Smooth muscle cell (in vitro differentiated cells): ENCODE data around the gene SARDH. TPM values are rescaled to one million over a fixed set of nuclear protein-coding genes. Genes with fewer than 3 reads are reported as not detected.
"Not testable (repeated sequence)": the region's sequence is repeated elsewhere in the genome, so short reads cannot be mapped to it uniquely, and the experiment has no call there.

Experiments used
- DNase-seq: peaks from one replicate; lab custom pipeline; 2025; ENCODE audit not compliant: unreplicated experiment; lab: John Stamatoyannopoulos, UW
- H2AFZ ChIP-seq: fragments of 200-600 bp; sonication (generic); 2 replicates; pipeline ENCODE4 v1.6.0; 2016; ENCODE audit warnings: antibody characterized with exemption, low read depth, mild to moderate bottlenecking
- H3F3A ChIP-seq: fragments of 200-600 bp; sonication (generic); 2 replicates; pipeline ENCODE4 v1.6.0; 2017; ENCODE audit warnings: antibody characterized with exemption, low read depth
- H3K27ac ChIP-seq: fragments of 200-600 bp; sonication (generic); 2 replicates; pipeline ENCODE4 v1.5.1; 2016; ENCODE audit warnings: low read depth, mild to moderate bottlenecking
- H3K27me3 ChIP-seq: fragments of 200-600 bp; sonication (generic); 2 replicates; pipeline ENCODE4 v1.6.1; 2016; ENCODE audit warnings: low read depth, mild to moderate bottlenecking
- H3K36me3 ChIP-seq: fragments of 200-600 bp; sonication (generic); 2 replicates; pipeline ENCODE4 v1.5.1; 2016; ENCODE audit warnings: low read depth
- H3K4me1 ChIP-seq: fragments of 200-600 bp; sonication (generic); 2 replicates; pipeline ENCODE4 v1.5.1; 2016; ENCODE audit warnings: low read depth
- H3K4me2 ChIP-seq: fragments of 200-600 bp; sonication (generic); 2 replicates; pipeline ENCODE4 v1.6.0; 2016; ENCODE audit warnings: mild to moderate bottlenecking
- H3K4me3 ChIP-seq: fragments of 200-600 bp; sonication (generic); 2 replicates; pipeline ENCODE4 v1.5.1; 2016; ENCODE audit warnings: mild to moderate bottlenecking
- H3K79me2 ChIP-seq: fragments of 200-600 bp; sonication (generic); 2 replicates; pipeline ENCODE4 v1.6.0; 2016; ENCODE audit warnings: low read depth, mild to moderate bottlenecking
- H3K9ac ChIP-seq: fragments of 200-600 bp; sonication (generic); 2 replicates; pipeline ENCODE4 v1.6.0; 2016; ENCODE audit warnings: low read depth
- H3K9me3 ChIP-seq: fragments of 200-600 bp; sonication (generic); replicated peaks from 2 replicates; pipeline ENCODE4 v1.5.1; 2016; ENCODE audit warnings: low read depth
- H4K20me1 ChIP-seq: fragments of 200-600 bp; sonication (generic); 2 replicates; pipeline ENCODE4 v1.6.0; 2016; ENCODE audit warnings: low read depth
- CTCF ChIP-seq: fragments of 200-600 bp; sonication (generic); IDR thresholded peaks from 2 replicates; pipeline ENCODE4 v1.5.1; 2017; ENCODE audit warnings: borderline replicate concordance, mild to moderate bottlenecking, antibody characterized with exemption; ENCODE audit not compliant: insufficient read depth, poor library complexity, severe bottlenecking
- WGBS: methylation state at CpG from one replicate; pipeline ENCODE4 v1.1.7; 2016; ENCODE audit warnings: low lambda C conversion rate; 5-methylcytosine and 5-hydroxymethylcytosine counted together
- polyA plus RNA-seq: library from polyadenylated mRNA; unstranded; fragments of >200 nt; fragmentation: Nextera tagmentation; extraction: Ambion mirVana; gene quantifications from 2 replicates; pipeline ENCODE4 v1.2.1, GENCODE V29; 2016
- total RNA-seq: library from RNA; depleted of rRNA; stranded (reverse); fragments of >200 nt; gene quantifications from 2 replicates; pipeline ENCODE4 v1.2.3, GENCODE V29; 2014

SARDH gene
- total and polyA plus RNA-seq, 2 experiments from 2014 or later, result 3.3 to 10.1 TPM

GRCh38 chr9:133679056-133679455 lies 59.1 kb downstream of the SARDH start:
- Histone ChIP-seq H3K9me3 (no peaks in the 10 kb centered on the region), H3K27me3 (no peaks in the 10 kb centered on the region), H4K20me1 (no peaks in the 10 kb centered on the region), H3K4me2 (peak overlapping the region; percentile 39), H3K36me3 (no peaks in the 10 kb centered on the region), H2AFZ (no peak overlapping the region), H3K79me2 (no peaks in the 10 kb centered on the region), H3K4me3 (no peak overlapping the region), H3F3A (peaks cover 2% of the 10 kb centered on the region), H3K9ac (no peak overlapping the region), H3K27ac (no peak overlapping the region), H3K4me1 (no peaks in the 10 kb centered on the region)
- no peak for TF ChIP-seq CTCF
- WGBS, result 44% methylated on average over 15 of the region's 15 CpGs
- no peak for DNase-seq

- H3K4me3 ChIP-seq, result no peak overlapping the region
- no peak overlapping the region for H3K4me2 ChIP-seq
- H4K20me1 ChIP-seq, result no peaks in the 10 kb centered on the region
- no peaks in the 10 kb centered on the region for H3K4me1 ChIP-seq
- no peak overlapping the region for H3K27ac ChIP-seq
- no peak overlapping the region for H2AFZ ChIP-seq
- no peak for TF ChIP-seq CTCF
- 94% methylated on average over 17 of the region's 17 CpGs for WGBS
- H3K79me2 ChIP-seq, result no peaks in the 10 kb centered on the region
- no peaks in the 10 kb centered on the region for H3F3A ChIP-seq
- no peaks in the 10 kb centered on the region for H3K9me3 ChIP-seq
- no peak for DNase-seq
- no peak overlapping the region for H3K9ac ChIP-seq
- H3K36me3 ChIP-seq, result no peaks in the 10 kb centered on the region
- H3K27me3 ChIP-seq, result no peaks in the 10 kb centered on the region
These were observed 60.8 kb downstream of the SARDH start for GRCh38 chr9:133677126-133678010.

DNA sequence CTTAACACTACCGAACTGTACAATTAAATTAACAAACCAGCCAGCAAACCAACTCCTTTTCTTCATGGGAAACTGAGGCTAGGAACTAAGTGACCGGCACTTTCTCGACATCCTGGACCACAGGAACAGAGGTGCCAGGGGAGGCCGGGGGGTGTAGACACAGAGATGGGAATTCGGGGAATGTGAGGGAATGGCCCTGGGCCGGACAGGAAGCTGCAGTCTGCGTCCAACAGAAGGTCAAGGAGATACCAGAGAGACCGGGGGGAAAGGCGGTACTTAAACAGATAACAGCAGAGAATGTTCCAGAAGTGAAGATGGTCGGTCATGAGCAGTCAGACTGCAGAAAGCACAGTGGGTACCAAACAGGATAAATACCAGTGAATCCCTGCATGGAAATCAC lies 61.7 kb downstream of the SARDH start:
- WGBS, result 61% methylated on average over 10 of the region's 10 CpGs
- H3K36me3 ChIP-seq, result no peaks in the 10 kb centered on the region
- no peaks in the 10 kb centered on the region for H3F3A ChIP-seq
- H3K4me2 ChIP-seq, result no peak overlapping the region
- no peak overlapping the region for H3K4me3 ChIP-seq
- no peaks in the 10 kb centered on the region for H3K4me1 ChIP-seq
- no peaks in the 10 kb centered on the region for H3K27me3 ChIP-seq
- TF ChIP-seq CTCF, result no peak
- no peak overlapping the region for H2AFZ ChIP-seq
- H3K27ac ChIP-seq, result no peak overlapping the region
- no peaks in the 10 kb centered on the region for H4K20me1 ChIP-seq
- no peaks in the 10 kb centered on the region for H3K9me3 ChIP-seq
- H3K9ac ChIP-seq, result no peak overlapping the region
- H3K79me2 ChIP-seq, result no peaks in the 10 kb centered on the region
- DNase-seq, result no peak

- not testable (repeated sequence) for H3K4me3 ChIP-seq, H3K9me3 ChIP-seq, DNase-seq, H4K20me1 ChIP-seq, H3K4me2 ChIP-seq, H3K4me1 ChIP-seq, H3K36me3 ChIP-seq, H3F3A ChIP-seq, H3K9ac ChIP-seq, H2AFZ ChIP-seq, H3K27ac ChIP-seq, H3K79me2 ChIP-seq, H3K27me3 ChIP-seq
- 100% methylated on average over 3 of the region's 3 CpGs for WGBS
These were observed 62.4 kb downstream of the SARDH start for GRCh38 chr9:133675796-133676195.
